NB4 (cell line): ENCODE data around the gene MPRIP.
A peak's percentile ranks its signal among the peaks of the same experiment; 100 is the strongest.

ENCODE experiments used
- DNase-seq: peaks from one replicate; pipeline ENCODE4 v3.0.0; 2010; ENCODE audit warnings: low read depth
- H3K4me3 ChIP-seq: one replicate; pipeline ENCODE4 v1.5.1; 2011; ENCODE audit warnings: mild to moderate bottlenecking, low read depth, low read length, moderate library complexity
- CTCF ChIP-seq: IDR thresholded peaks from one replicate; pipeline ENCODE4 v1.5.1; 2012; ENCODE audit warnings: low read depth, low read length
- MAX ChIP-seq: IDR thresholded peaks from 2 replicates; pipeline ENCODE4 v1.6.1; 2011; ENCODE audit warnings: low read depth, low read length
- MYC ChIP-seq: IDR thresholded peaks from 2 replicates; pipeline ENCODE4 v1.6.1; 2011; ENCODE audit warnings: low read depth, low read length
- POLR2A ChIP-seq: IDR thresholded peaks from 2 replicates; pipeline ENCODE4 v1.6.1; 2011; ENCODE audit warnings: mild to moderate bottlenecking; ENCODE audit not compliant: insufficient read length; ENCODE audit errors: extremely low read depth

Gene MPRIP

GRCh38 chr17:17034026-17034425, 8.2 kb upstream of the MPRIP start:
- no peak for TF ChIP-seq POLR2A
- no peak for TF ChIP-seq CTCF
- TF ChIP-seq MAX: no peak
- no peak for TF ChIP-seq MYC
- DNase-seq: no peak
- H3K4me3 ChIP-seq: no peak overlapping the region

GRCh38 chr17:17034496-17035075, 7.7 kb upstream of the MPRIP start:
- TF ChIP-seq POLR2A (no peak), MYC (no peak), MAX (no peak), CTCF (no peak)
- H3K4me3 ChIP-seq: no peak overlapping the region
- DNase-seq: no peak

- TF ChIP-seq MAX (no peak), POLR2A (no peak), MYC (no peak), CTCF (no peak)
- DNase-seq: peak; percentile 47
- H3K4me3 ChIP-seq: no peak overlapping the region
Observed at GRCh38 chr17:17035490-17035889, 6.8 kb upstream of the MPRIP start.

- TF ChIP-seq CTCF: no peak
- no peak for TF ChIP-seq MYC
- TF ChIP-seq POLR2A: no peak
- no peak for TF ChIP-seq MAX
- DNase-seq: no peak
- H3K4me3 ChIP-seq: peak overlapping the region; percentile 10
Observed at GRCh38 chr17:17035920-17036523, 6.2 kb upstream of the MPRIP start.

- peak; percentile 97 for DNase-seq
- H3K4me3 ChIP-seq: peak overlapping the region; percentile 10
- TF ChIP-seq MYC (peak; percentile 87), CTCF (no peak), POLR2A (no peak), MAX (peak; percentile 89)
Observed at GRCh38 chr17:17036524-17036998, 5.7 kb upstream of the MPRIP start.
